Activated CD4-positive, CD25-positive, alpha-beta regulatory T cell treated with anti-CD3 and anti-CD28 coated beads, Interleukin-2, amount 50 U/mL, for 24 hours (primary cell): ENCODE data around the gene COL12A1.

Source experiments
- ATAC-seq, 2 donors: fragments of 150-1000 bp; cut with Tn5 transposase; one replicate each; pipeline ENCODE4 v1.10.0; 2021; ENCODE audit warnings: mild to moderate bottlenecking in 1 of 2, moderate library complexity in 1 of 2

COL12A1 gene

GRCh38 chr6:75142721-75143120 is 63.1 kb downstream of the COL12A1 start:
- ATAC-seq = no peak

GRCh38 chr6:75135876-75136275 is 70.0 kb downstream of the COL12A1 start:
- ATAC-seq = no peak

GRCh38 chr6:75135450-75135849 is 70.4 kb downstream of the COL12A1 start:
- ATAC-seq = no peak

- no peak for ATAC-seq
These were observed 75.1 kb downstream of the COL12A1 start for GRCh38 chr6:75130784-75131183.

- no peak for ATAC-seq
These were observed 76.8 kb downstream of the COL12A1 start for GRCh38 chr6:75128878-75129570.

GRCh38 chr6:75126518-75126917 is 79.3 kb downstream of the COL12A1 start:
- no peak for ATAC-seq

GRCh38 chr6:75124983-75125382 is 80.9 kb downstream of the COL12A1 start:
- ATAC-seq = no peak

GRCh38 chr6:75124085-75124484 is 81.8 kb downstream of the COL12A1 start:
- ATAC-seq = no peak

GRCh38 chr6:75118925-75119515 is 86.8 kb downstream of the COL12A1 start:
- no peak for ATAC-seq

GRCh38 chr6:75117701-75118100 is 88.2 kb downstream of the COL12A1 start:
- no peak for ATAC-seq

GRCh38 chr6:75116946-75117345 is 88.9 kb downstream of the COL12A1 start:
- no peak for ATAC-seq

- ATAC-seq = no peak
These were observed 90.4 kb downstream of the COL12A1 start for GRCh38 chr6:75115481-75115880.

GRCh38 chr6:75114806-75115205 is 91.0 kb downstream of the COL12A1 start:
- no peak for ATAC-seq

GRCh38 chr6:75114195-75114594 is 91.7 kb downstream of the COL12A1 start:
- ATAC-seq = no peak

GRCh38 chr6:75113446-75113845 is 92.4 kb downstream of the COL12A1 start:
- no peak for ATAC-seq

- ATAC-seq = no peak
These were observed 96.1 kb downstream of the COL12A1 start for GRCh38 chr6:75109765-75110164.

- no peak for ATAC-seq
These were observed 96.8 kb downstream of the COL12A1 start for GRCh38 chr6:75109022-75109421.

GRCh38 chr6:75108333-75108974 is 97.4 kb downstream of the COL12A1 start:
- no peak for ATAC-seq

GRCh38 chr6:75107913-75108312 is 97.9 kb downstream of the COL12A1 start:
- ATAC-seq = no peak

GRCh38 chr6:75106426-75106825 is 99.4 kb downstream of the COL12A1 start:
- no peak for ATAC-seq

- ATAC-seq = no peak
These were observed 102.4 kb downstream of the COL12A1 start for GRCh38 chr6:75103431-75103830.

GRCh38 chr6:75102301-75102700 is 103.6 kb downstream of the COL12A1 start:
- ATAC-seq = no peak

GRCh38 chr6:75101896-75102295 is 104.0 kb downstream of the COL12A1 start:
- no peak for ATAC-seq

- no peak for ATAC-seq
These were observed 107.1 kb downstream of the COL12A1 start for GRCh38 chr6:75098709-75099108.
